Measurements from ENCODE around the gene HBP1.

Gene HBP1

GRCh38 chr7:107180378-107180777 is 11.6 kb downstream of the HBP1 start:
- no peaks in the 10 kb centered on the region for H3K27me3 ChIP-seq
- no peaks in the 10 kb centered on the region for H3K4me1 ChIP-seq (ENCODE audit: control insufficient read depth in 1 of 2, insufficient read depth in 1 of 2, low read depth in 1 of 2, low read length in 1 of 2)
- peaks cover 61% of the 10 kb centered on the region for H3K36me3 ChIP-seq
- H3K27ac ChIP-seq: peak overlapping the region; percentile 1
- TF ChIP-seq CTCF (IDR thresholded peaks at IDR 0.05): no peak
- H3K4me3 ChIP-seq (ENCODE audit: low read depth in 1 of 2, low read length in 1 of 2): no peak overlapping the region
- H3K9me3 ChIP-seq: no peaks in the 10 kb centered on the region

- Histone ChIP-seq H3K9me3 (no peaks in the 10 kb centered on the region), H3K36me3 (peaks cover 69% of the 10 kb centered on the region), H3K4me3 (ENCODE audit: low read depth in 1 of 2, low read length in 1 of 2) (no peak overlapping the region), H3K27ac (no peak overlapping the region), H3K27me3 (no peaks in the 10 kb centered on the region), H3K4me1 (ENCODE audit: control insufficient read depth in 1 of 2, insufficient read depth in 1 of 2, low read depth in 1 of 2, low read length in 1 of 2) (no peaks in the 10 kb centered on the region)
- no peak for TF ChIP-seq CTCF (IDR thresholded peaks at IDR 0.05)
Measured at GRCh38 chr7:107181172-107181571, 12.4 kb downstream of the HBP1 start.

GRCh38 chr7:107185716-107186115 is 16.9 kb downstream of the HBP1 start:
- TF ChIP-seq CTCF (IDR thresholded peaks at IDR 0.05): no peak
- Histone ChIP-seq H3K9me3 (no peaks in the 10 kb centered on the region), H3K27ac (no peak overlapping the region), H3K4me3 (ENCODE audit: low read depth in 1 of 2, low read length in 1 of 2) (no peak overlapping the region), H3K27me3 (no peaks in the 10 kb centered on the region), H3K36me3 (peaks cover 99% of the 10 kb centered on the region), H3K4me1 (ENCODE audit: control insufficient read depth in 1 of 2, insufficient read depth in 1 of 2, low read depth in 1 of 2, low read length in 1 of 2) (no peaks in the 10 kb centered on the region)

GRCh38 chr7:107186240-107186639 is 17.4 kb downstream of the HBP1 start:
- no peak overlapping the region for H3K27ac ChIP-seq
- TF ChIP-seq CTCF (IDR thresholded peaks at IDR 0.05): no peak
- no peaks in the 10 kb centered on the region for H3K4me1 ChIP-seq (ENCODE audit: control insufficient read depth in 1 of 2, insufficient read depth in 1 of 2, low read depth in 1 of 2, low read length in 1 of 2)
- peaks cover 99% of the 10 kb centered on the region for H3K36me3 ChIP-seq
- H3K27me3 ChIP-seq: no peaks in the 10 kb centered on the region
- H3K4me3 ChIP-seq (ENCODE audit: low read depth in 1 of 2, low read length in 1 of 2): no peak overlapping the region
- H3K9me3 ChIP-seq: no peaks in the 10 kb centered on the region

GRCh38 chr7:107187774-107188173 is 19.0 kb downstream of the HBP1 start:
- H3K27me3 ChIP-seq: no peaks in the 10 kb centered on the region
- TF ChIP-seq CTCF (IDR thresholded peaks at IDR 0.05): no peak
- no peaks in the 10 kb centered on the region for H3K9me3 ChIP-seq
- peaks cover 99% of the 10 kb centered on the region for H3K36me3 ChIP-seq
- H3K4me1 ChIP-seq (ENCODE audit: control insufficient read depth in 1 of 2, insufficient read depth in 1 of 2, low read depth in 1 of 2, low read length in 1 of 2): no peaks in the 10 kb centered on the region
- H3K27ac ChIP-seq: no peak overlapping the region
- H3K4me3 ChIP-seq (ENCODE audit: low read depth in 1 of 2, low read length in 1 of 2): no peak overlapping the region

GRCh38 chr7:107190090-107190489 is 21.3 kb downstream of the HBP1 start:
- Histone ChIP-seq H3K4me1 (ENCODE audit: control insufficient read depth in 1 of 2, insufficient read depth in 1 of 2, low read depth in 1 of 2, low read length in 1 of 2) (no peaks in the 10 kb centered on the region), H3K36me3 (peaks cover 96% of the 10 kb centered on the region), H3K27me3 (no peaks in the 10 kb centered on the region), H3K4me3 (ENCODE audit: low read depth in 1 of 2, low read length in 1 of 2) (no peak overlapping the region), H3K9me3 (no peaks in the 10 kb centered on the region), H3K27ac (no peak overlapping the region)
- TF ChIP-seq CTCF (IDR thresholded peaks at IDR 0.05): no peak

Measured in neutrophil (primary cell).